Stimulated activated CD4-positive, alpha-beta T cell treated with anti-CD3 and anti-CD28 coated beads, Interleukin-1b, Interleukin-23, amount 100 ng/mL, for 24 hours (primary cell): ENCODE data around the gene PRODH2.
"Not testable (repeated sequence)": the region's sequence is repeated elsewhere in the genome, so short reads cannot be mapped to it uniquely, and the experiment has no call there.

Experiments used
- DNase-seq, 4 experiments: peaks; one replicate each; pipeline ENCODE4 v3.0.0-alpha.2; 2020; ENCODE audit warnings: low read depth in 4 of 4, low spot score in 1 of 4

PRODH2 gene

DNA sequence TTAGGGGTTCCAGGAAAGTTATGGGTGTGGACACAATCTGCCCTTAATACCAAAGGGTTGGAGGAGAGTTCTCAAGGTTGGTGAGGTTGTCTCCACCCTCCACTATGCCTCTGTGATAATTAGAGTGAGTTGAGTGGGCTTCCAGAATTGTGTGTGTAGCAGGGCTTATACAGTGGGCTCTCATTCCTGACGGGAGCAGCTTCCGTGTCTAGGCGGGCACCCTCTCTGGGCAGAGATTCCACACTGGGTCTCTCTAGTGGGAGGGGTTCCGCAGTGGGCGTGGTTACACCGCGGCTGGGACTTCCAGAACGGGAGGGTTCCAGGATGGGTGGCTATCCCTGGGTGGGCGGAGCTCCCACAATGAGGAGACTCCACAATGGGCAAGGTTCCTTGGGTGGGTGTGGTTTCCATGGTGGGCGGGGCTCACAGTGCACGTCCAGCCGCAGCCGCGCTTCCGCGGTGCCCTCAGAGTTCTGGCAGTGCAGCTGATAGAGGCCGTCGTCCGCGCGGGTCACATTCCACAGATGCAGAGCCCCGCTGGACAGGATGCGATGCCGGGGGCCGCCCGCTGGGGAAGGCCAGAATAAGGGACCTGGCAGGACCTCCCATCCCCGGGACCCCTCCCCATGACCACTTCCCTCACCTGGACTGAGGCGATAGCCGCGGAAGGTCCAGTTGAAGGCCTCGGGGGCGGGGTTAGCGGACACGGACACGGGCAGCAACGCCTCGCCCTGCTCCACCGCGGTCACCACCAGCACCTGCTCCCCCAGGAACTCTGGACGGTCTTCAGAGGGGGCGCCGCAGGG lies 31.2 kb upstream of the PRODH2 start:
- DNase-seq: no peak

DNA sequence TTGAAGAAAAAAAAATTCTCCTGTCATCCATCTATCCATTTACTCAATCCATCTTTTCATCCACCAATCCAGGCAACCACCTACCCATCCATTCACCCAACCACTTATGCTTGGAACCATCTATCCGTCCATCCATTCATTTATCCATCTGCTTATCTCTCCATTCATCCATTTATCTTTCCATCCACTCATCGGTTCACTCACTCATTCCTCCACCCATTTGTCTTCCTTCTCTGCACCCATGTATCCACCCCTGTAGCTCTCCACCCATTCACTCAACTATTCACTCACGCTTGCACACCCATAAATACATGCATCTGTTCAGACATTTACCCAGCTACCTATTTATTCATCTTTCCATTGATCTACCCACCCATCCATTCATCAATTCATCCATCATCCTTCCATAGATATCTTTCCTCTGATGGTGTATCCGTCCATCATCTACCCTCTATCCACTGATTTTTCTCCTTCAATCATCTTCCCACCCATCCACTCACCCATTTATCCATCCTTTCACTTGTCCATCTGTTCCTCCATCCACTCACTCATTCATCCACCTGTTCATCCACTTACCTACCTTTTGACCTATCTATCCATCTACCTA lies 30.1 kb upstream of the PRODH2 start:
- DNase-seq: no peak

DNA sequence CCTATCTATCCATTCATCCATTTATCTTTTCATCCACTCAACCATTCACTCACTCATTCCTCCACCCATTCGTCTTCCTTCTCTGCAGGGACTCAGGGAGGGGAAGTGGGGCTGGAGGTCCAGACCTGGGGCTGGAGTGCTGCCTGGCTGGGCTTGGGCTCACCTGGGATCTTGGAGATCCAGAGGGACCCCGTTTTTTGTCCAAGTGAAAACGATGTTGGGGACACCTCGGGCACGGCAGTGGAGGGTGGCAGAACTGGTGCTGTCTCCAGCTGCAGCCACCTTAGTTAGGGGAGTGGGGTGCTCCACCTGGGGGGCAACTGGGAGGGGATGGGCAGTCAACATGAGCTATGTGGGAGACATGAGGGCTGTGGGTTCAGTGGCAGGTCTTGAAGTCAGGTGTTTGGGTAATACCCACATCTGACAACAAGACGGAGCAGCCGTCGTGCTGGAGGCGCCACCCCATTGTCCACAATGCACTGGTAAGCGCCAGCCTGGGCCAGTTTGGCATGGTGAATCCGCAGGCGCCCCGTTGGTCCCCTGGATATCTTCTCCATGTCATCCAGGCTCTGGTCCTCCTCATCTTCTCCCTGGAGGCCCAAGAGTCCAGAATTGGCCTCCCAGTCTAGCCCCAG lies 29.4 kb upstream of the PRODH2 start:
- no peak for DNase-seq

- not testable (repeated sequence) for DNase-seq
Observed at GRCh38 chr19:35836096-35836495, 23.5 kb upstream of the PRODH2 start.

- DNase-seq: no peak
Observed at GRCh38 chr19:35833972-35834371, 21.3 kb upstream of the PRODH2 start.

GRCh38 chr19:35832054-35832453 lies 19.4 kb upstream of the PRODH2 start:
- no peak for DNase-seq

DNA sequence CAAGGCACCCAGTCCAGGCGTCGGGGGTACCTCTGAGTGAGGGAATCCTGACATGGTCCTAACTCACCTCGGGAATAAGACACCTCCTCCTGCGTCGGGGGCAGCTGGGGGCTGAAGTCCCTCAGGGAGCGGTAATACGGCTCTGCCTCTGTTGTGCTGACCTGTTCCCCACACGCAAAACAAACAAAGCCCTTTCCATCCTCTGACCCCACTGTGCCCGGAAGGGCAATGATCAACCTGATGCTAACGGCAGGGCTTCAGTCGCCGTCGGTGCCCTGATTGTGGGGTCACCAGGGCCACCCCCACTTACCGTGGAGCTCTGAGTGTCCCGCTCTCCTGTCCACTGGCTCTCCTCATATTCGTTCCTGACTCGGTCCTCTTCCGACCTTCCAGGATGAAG lies 18.3 kb upstream of the PRODH2 start:
- no peak for DNase-seq

DNA sequence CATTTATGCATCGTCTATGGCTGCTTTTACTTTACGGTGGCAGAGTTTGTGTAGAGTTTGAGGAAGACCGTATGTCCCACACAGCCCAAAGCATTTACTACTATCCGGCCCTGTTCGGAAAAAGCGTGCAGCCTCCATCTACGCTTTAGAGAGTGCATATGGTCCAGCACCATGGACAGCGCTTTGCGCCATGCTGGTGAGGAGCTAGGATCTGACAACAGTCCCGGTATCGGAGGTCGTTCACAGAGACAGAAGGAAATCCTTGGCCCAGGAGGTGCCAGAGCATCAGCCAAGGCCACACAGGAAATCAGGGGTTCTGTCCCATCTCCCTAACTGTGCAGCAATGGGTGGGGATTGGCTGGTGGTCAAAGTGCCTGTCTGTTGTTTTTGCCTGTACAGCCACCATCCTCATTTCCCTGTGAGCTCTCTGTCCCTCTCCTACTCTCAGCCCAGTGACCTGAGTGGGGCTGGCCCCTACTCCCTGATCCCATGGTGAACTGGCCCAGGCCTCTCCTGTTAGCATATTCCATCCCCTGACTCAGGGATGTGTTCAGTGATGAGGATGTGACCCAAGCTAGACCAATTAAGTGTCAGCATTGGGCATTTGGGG lies 16.2 kb upstream of the PRODH2 start:
- DNase-seq: peak in 3 of 4 experiments; percentile 11 to 35 (median 26)

- DNase-seq: no peak
Observed at GRCh38 chr19:35824150-35824549, 11.5 kb upstream of the PRODH2 start.

GRCh38 chr19:35822579-35822978 lies 9.9 kb upstream of the PRODH2 start:
- no peak for DNase-seq

GRCh38 chr19:35818445-35818844 lies 5.8 kb upstream of the PRODH2 start:
- no peak for DNase-seq

- no peak for DNase-seq
Observed at GRCh38 chr19:35816846-35817245, 4.2 kb upstream of the PRODH2 start.

DNA sequence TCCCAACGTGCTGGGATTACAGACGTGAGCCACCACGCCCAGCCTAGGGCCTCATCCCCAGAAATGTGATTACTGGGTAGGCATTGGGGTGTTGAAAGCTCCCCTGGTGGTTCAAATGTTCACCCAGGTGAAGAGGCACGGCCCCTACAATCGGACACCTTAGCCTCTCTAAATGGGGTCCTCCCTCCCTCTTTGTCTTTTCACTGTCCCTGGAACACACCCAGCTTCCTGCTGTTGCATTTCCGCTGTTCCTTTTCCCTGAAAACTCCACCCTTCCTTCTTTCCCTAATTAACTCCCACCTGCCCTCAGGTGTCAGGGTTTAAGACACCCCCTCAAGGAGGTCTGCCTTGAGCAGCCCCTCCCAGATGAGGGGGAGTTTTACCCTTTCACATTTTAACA lies 3.6 kb upstream of the PRODH2 start:
- DNase-seq: no peak

GRCh38 chr19:35813043-35813890 lies 622 bp upstream of the PRODH2 start:
- no peak for DNase-seq

DNA sequence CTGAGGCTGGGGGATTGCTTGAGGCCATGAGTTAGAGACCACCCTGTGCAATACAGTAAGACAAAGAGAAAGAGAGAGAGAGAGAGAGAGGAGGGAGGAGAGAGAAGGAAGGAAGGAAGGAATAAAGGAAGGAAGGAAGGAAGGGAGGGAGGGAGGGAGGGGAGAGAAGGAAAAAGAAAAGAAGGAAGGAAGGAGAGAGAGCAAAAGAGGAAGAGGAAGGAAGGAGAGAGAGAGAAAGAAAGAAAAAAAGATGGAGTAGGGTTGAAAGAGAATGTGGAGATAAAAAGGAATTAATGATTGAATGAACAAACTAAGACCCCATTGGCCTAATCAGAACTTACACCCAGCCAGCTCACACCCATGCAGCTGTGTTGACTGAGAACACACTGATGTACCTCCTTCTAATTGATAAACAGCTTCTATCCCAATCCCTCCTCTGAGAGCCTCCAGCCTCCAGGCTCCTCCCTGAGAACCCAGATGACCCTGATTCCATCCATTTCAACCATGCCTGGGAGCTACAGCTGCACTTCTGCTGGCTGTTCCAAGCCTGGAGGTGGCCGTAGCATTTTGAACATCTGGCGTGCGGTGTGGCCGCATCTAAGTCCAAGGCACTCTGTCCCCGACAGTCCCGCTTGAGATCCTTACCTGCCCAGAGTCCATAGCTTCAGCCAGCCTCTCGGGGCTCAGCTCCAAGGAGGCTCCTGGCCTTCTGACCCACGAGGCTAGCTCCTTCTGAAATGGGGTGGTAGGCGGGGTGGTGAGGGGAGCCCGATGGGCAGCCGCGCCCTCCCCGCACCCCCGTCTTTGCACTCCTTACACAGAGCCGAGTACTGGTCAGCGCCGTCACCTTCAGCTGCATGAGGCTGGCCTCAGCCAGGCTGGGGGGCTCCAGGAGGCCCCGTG lies 1.1 kb downstream of the PRODH2 start:
- DNase-seq: no peak

DNA sequence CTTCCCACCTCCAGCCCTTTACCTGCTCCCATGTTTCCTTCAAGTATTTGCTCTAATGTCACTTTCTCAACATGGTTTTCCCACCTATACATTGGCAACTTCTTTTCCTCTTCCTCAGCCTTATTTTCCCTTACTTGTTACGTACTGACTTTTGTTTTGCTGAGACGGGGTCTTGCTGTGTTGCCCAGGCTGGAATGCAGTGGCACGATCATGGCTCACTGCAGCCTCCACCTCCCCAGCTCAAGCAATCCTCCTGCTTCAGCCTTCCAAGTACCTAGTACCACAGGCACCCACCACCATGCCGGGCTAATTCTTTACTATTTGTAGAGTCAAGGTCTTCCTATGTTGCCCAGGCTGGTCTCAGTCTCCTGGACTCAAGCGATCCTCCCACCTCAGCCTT lies 5.0 kb downstream of the PRODH2 start:
- DNase-seq: no peak

- no peak for DNase-seq
Observed at GRCh38 chr19:35806597-35806996, 6.0 kb downstream of the PRODH2 start.

GRCh38 chr19:35805526-35806102 lies 7.0 kb downstream of the PRODH2 start:
- no peak for DNase-seq

DNA sequence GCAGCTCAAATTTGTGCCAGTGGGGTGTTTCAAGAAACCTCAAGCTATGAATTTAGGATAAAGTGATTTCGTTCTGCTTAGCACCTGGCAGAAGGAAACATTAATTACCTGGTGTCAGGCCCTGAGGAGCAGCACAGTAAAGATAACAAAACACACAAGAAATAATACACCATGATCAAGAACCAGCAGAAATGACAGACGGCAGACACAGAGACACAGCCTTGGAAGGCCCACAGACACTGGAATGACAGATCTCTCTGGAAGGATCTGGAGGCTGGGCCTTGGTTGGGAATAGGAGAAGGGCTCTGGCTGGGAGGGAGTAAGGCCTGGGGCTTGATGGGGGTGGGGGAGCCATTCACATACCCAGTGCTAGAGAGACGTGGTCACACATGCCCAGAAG lies 10.8 kb downstream of the PRODH2 start:
- DNase-seq: no peak

DNA sequence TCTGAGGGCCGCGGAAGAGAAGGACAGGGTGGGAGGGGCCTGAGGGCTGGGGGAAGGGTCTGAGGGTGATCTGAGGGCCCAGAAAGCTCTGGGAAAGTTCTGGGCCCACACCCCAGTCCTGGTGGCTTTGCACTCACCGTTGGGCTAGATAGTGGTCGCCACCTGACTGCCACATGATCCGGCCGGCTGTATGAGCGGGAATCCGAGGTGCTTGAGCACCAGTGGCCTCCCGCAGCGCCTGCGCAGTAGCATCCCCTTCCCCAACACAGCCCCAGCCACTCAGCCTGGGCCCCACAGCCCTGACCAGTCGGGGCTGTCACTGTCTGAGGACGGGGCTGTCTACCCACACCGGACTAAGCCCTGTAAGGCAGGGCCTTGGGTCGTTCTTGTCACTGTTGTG lies 15.0 kb downstream of the PRODH2 start:
- no peak for DNase-seq
